ENCODE data around the gene PPARGC1A. TPM values are rescaled to one million over a fixed set of nuclear protein-coding genes. Genes with fewer than 3 reads are reported as not detected.

Gene PPARGC1A
- total RNA-seq, 4 donors from 2014 or later, result 5.0 to 13.6 (median 6.4) TPM

GRCh38 chr4:23866450-23867075, 23.3 kb downstream of the PPARGC1A start:
- DNase-seq (ENCODE audit: low spot score) (no peak), ATAC-seq (ENCODE audit: low FRiP score) (no peak)
- no peak for TF ChIP-seq CTCF (IDR thresholded peaks at IDR 0.05)

GRCh38 chr4:23861897-23862296, 27.9 kb downstream of the PPARGC1A start:
- ATAC-seq (ENCODE audit: low FRiP score), result no peak
- no peak for TF ChIP-seq CTCF (IDR thresholded peaks at IDR 0.05)

GRCh38 chr4:23860919-23861318, 28.9 kb downstream of the PPARGC1A start:
- DNase-seq (ENCODE audit: low spot score) (no peak), ATAC-seq (ENCODE audit: low FRiP score) (no peak)
- no peak for TF ChIP-seq CTCF (IDR thresholded peaks at IDR 0.05)

More at GRCh38 chr4:23861897-23862296, 27.9 kb downstream of the PPARGC1A start:
- DNase-seq (ENCODE audit: low spot score), result no peak

GRCh38 chr4:23857367-23857959, 32.4 kb downstream of the PPARGC1A start:
- DNase-seq (ENCODE audit: low spot score) (no peak), ATAC-seq (ENCODE audit: low FRiP score) (no peak)
- TF ChIP-seq CTCF (IDR thresholded peaks at IDR 0.05), result no peak

- no peak for DNase-seq (ENCODE audit: low spot score)
- no peak for TF ChIP-seq CTCF (IDR thresholded peaks at IDR 0.05)
- ATAC-seq (ENCODE audit: low FRiP score), result no peak
Measured at GRCh38 chr4:23856630-23857029, 33.2 kb downstream of the PPARGC1A start.

GRCh38 chr4:23855912-23856605, 33.8 kb downstream of the PPARGC1A start:
- DNase-seq (ENCODE audit: low spot score) (no peak), ATAC-seq (ENCODE audit: low FRiP score) (no peak)
- no peak for TF ChIP-seq CTCF (IDR thresholded peaks at IDR 0.05)
